Bronchial epithelial cell (primary cell): Measurements from ENCODE around the gene GALNT6. TPM values are rescaled to one million over a fixed set of nuclear protein-coding genes. Genes with fewer than 3 reads are reported as not detected.

Experiments
- DNase-seq: peaks from one replicate; pipeline ENCODE4 v3.0.0-alpha.2; 2010; ENCODE audit warnings: low read depth
- FAIRE-seq: peaks from 2 replicates; lab custom pipeline; 2011; peaks lifted over from hg19 to GRCh38; lab: Jason Lieb, UNC
- H3K27me3 ChIP-seq: 2 replicates; pipeline ENCODE4 v1.5.1; 2011; ENCODE audit warnings: low read length; ENCODE audit not compliant: control insufficient read depth, insufficient read depth
- H3K36me3 ChIP-seq: 2 replicates; pipeline ENCODE4 v1.5.1; 2011; ENCODE audit warnings: low read length; ENCODE audit not compliant: control insufficient read depth, insufficient read depth
- H3K4me3 ChIP-seq: 2 replicates; pipeline ENCODE4 v1.5.1; 2011; ENCODE audit warnings: mild to moderate bottlenecking, low read depth, low read length, control low read depth
- total RNA-seq: library from RNA; depleted of rRNA; stranded (reverse); fragments of >200 nt; gene quantifications from 2 replicates; pipeline ENCODE4 v1.2.1, GENCODE V29; 2014
- TF ChIP-seq, protein P1 (sequence below): IDR thresholded peaks from 2 replicates; pipeline ENCODE4 v1.5.1; 2011; ENCODE audit warnings: mild to moderate bottlenecking, moderate library complexity, low read length, control low read depth, inconsistent platforms; ENCODE audit not compliant: insufficient read depth, severe bottlenecking

The GALNT6 gene
- total RNA-seq, 1 donor from 2014 or later, result 14.0 TPM

DNA sequence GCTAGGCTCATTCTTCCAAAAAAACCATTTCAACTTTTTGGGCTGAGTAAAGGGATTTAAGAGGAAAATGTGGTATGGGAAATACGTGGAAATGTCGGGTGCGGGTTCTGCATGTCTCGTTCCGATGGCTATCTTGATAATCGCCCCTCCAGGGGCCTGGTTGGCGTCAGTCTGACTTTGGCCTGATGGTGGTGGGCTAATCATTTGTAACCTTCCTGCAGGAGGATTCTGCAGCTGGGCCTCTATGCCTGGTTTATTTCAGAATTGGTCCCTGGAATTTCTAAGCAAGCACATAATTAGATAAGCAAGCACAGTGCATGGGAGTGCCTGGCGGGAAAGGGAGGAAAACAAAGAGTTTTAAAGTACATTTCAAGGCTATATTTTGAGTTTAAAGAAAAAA lies 18.6 kb upstream of the GALNT6 start:
- H3K27me3 ChIP-seq, result no peaks in the 10 kb centered on the region
- DNase-seq, result no peak
- no peak for FAIRE-seq
- no peak overlapping the region for H3K4me3 ChIP-seq
- H3K36me3 ChIP-seq, result no peaks in the 10 kb centered on the region
- TF ChIP-seq, protein P1, sequence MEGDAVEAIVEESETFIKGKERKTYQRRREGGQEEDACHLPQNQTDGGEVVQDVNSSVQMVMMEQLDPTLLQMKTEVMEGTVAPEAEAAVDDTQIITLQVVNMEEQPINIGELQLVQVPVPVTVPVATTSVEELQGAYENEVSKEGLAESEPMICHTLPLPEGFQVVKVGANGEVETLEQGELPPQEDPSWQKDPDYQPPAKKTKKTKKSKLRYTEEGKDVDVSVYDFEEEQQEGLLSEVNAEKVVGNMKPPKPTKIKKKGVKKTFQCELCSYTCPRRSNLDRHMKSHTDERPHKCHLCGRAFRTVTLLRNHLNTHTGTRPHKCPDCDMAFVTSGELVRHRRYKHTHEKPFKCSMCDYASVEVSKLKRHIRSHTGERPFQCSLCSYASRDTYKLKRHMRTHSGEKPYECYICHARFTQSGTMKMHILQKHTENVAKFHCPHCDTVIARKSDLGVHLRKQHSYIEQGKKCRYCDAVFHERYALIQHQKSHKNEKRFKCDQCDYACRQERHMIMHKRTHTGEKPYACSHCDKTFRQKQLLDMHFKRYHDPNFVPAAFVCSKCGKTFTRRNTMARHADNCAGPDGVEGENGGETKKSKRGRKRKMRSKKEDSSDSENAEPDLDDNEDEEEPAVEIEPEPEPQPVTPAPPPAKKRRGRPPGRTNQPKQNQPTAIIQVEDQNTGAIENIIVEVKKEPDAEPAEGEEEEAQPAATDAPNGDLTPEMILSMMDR, result no peak

DNA sequence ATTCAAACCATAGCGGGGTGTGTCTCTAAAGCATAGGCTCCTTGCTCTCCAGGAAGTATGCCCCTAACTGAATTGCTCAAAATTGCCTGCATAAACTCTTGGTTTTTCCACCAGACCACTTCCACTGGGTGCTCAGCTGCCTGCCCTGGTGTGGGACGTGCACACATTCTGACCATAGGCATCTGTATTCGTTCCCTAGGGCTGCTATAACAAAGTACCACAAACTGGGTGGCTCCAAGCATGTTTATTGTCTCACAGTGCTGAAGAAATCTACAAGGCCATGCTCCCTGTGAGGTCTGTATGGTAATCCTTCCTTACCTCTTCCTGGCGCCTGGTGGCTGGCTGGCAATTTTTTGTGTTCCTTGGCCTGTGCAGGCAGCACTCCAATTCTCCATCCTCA lies 16.4 kb upstream of the GALNT6 start:
- DNase-seq, result no peak
- H3K27me3 ChIP-seq, result no peaks in the 10 kb centered on the region
- TF ChIP-seq, protein P1, result no peak
- H3K4me3 ChIP-seq, result no peak overlapping the region
- FAIRE-seq, result no peak
- H3K36me3 ChIP-seq, result no peaks in the 10 kb centered on the region

DNA sequence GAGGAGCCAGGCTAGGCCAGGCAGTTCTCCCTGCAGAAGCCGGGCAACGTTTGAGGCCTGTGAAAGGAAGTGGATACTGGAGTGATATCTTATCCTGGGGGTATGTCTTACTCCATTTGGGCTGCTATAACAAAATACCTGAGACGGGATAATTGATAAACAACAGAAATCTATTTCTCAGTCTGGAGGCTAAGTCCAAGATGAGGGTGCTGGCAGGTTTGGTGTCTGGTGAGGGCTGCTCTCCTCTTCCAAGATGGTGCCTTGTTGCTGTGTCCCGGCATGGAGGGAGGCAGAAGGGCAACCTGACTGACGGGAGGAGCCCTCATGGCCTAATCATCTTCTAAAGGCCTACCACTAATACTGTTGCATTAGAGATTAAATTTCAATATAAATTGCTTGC lies 15.7 kb upstream of the GALNT6 start:
- no peak for DNase-seq
- FAIRE-seq, result no peak
- Histone ChIP-seq H3K36me3 (no peaks in the 10 kb centered on the region), H3K4me3 (no peak overlapping the region), H3K27me3 (no peaks in the 10 kb centered on the region)
- TF ChIP-seq, protein P1, result no peak

- TF ChIP-seq, protein P1, result no peak
- no peaks in the 10 kb centered on the region for H3K36me3 ChIP-seq
- no peak overlapping the region for H3K4me3 ChIP-seq
- DNase-seq (no peak), FAIRE-seq (no peak)
- H3K27me3 ChIP-seq, result no peaks in the 10 kb centered on the region
Observed at GRCh38 chr12:51406290-51406689, 15.1 kb upstream of the GALNT6 start.

GRCh38 chr12:51405801-51406207 lies 14.6 kb upstream of the GALNT6 start:
- Histone ChIP-seq H3K36me3 (no peaks in the 10 kb centered on the region), H3K4me3 (no peak overlapping the region), H3K27me3 (no peaks in the 10 kb centered on the region)
- TF ChIP-seq, protein P1, result no peak
- FAIRE-seq, result no peak
- no peak for DNase-seq

GRCh38 chr12:51404627-51405026 lies 13.4 kb upstream of the GALNT6 start:
- TF ChIP-seq, protein P1, result no peak
- no peak for DNase-seq
- no peak overlapping the region for H3K4me3 ChIP-seq
- H3K27me3 ChIP-seq, result no peaks in the 10 kb centered on the region
- H3K36me3 ChIP-seq, result no peaks in the 10 kb centered on the region
- no peak for FAIRE-seq
